Fibroblast of lung (primary cell): ENCODE measurements around the gene FAM167B.

Source experiments
- EZH2 ChIP-seq: IDR thresholded peaks from 2 replicates; pipeline ENCODE4 v1.5.1; 2012; ENCODE audit warnings: low read length, control low read depth, mild to moderate bottlenecking; ENCODE audit errors: missing control alignments
- TF ChIP-seq, protein P1 (sequence below), 2 donors: IDR thresholded peaks in 1 of 2; conservative IDR thresholded peaks in 1 of 2; 1 replicate in 1 of 2; 2 replicates in 1 of 2; pipeline ENCODE4 v1.5.1; 2011 to 2012; ENCODE audit warnings: low read length in 2 of 2, control low read depth in 1 of 2, inconsistent platforms in 1 of 2, low read depth in 1 of 2, mild to moderate bottlenecking in 1 of 2

DNA sequence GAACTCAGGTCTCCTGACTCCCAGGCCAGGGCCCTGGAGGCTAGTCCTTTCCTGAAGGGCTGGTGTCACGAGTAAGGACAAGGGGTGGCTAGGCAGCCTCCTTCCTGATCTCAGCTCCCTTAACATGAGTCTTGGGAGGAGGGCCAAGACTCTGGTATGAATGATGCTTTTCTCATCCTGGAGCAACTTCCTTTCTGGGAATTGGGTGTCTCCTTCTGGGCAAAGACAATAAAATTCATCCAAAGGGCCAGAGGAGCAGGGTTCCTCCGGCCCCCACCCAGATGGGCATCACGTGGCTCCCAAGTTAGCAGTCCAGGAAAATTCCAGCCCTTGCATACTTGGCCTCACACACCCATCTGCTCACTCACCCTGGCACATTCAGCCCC lies at the start of gene FAM167B:
- TF ChIP-seq, protein P1, sequence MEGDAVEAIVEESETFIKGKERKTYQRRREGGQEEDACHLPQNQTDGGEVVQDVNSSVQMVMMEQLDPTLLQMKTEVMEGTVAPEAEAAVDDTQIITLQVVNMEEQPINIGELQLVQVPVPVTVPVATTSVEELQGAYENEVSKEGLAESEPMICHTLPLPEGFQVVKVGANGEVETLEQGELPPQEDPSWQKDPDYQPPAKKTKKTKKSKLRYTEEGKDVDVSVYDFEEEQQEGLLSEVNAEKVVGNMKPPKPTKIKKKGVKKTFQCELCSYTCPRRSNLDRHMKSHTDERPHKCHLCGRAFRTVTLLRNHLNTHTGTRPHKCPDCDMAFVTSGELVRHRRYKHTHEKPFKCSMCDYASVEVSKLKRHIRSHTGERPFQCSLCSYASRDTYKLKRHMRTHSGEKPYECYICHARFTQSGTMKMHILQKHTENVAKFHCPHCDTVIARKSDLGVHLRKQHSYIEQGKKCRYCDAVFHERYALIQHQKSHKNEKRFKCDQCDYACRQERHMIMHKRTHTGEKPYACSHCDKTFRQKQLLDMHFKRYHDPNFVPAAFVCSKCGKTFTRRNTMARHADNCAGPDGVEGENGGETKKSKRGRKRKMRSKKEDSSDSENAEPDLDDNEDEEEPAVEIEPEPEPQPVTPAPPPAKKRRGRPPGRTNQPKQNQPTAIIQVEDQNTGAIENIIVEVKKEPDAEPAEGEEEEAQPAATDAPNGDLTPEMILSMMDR (conservative IDR thresholded peaks at IDR 0.05 in 1 of 2, IDR thresholded peaks at IDR 0.05 in 1 of 2; ENCODE audit: low read depth in 1 of 2, low read length in 2 of 2) = no peak
- no peak for TF ChIP-seq EZH2
